AG04450 (cell line): ENCODE results near the gene TSKU. TPM values are rescaled to one million over a fixed set of nuclear protein-coding genes. Genes with fewer than 3 reads are reported as not detected.

Experiments
- CTCF ChIA-PET: fragments of 300-600, 350-600 bp; formaldehyde crosslinking; extraction: SDS; loops from one replicate; lab custom pipeline; 2022; ENCODE audit warnings: antibody characterized with exemption, inconsistent platforms; lab: Charles Lee
- POLR2A ChIA-PET: fragments of 350-600 bp; formaldehyde crosslinking; extraction: SDS; loops from one replicate; lab custom pipeline; 2021; ENCODE audit warnings: antibody characterized with exemption, inconsistent platforms; lab: Yijun Ruan, JAX
- DNase-seq: peaks from one replicate; pipeline ENCODE4 v3.0.0-alpha.2; 2011; ENCODE audit warnings: low read depth, low spot score
- H3K27ac ChIP-seq: one replicate; pipeline ENCODE4 v1.5.1; 2012; ENCODE audit warnings: low read depth, low read length, control low read depth
- H3K27me3 ChIP-seq: one replicate; pipeline ENCODE4 v1.6.0; 2012; ENCODE audit warnings: low read length; ENCODE audit not compliant: control insufficient read depth, insufficient read depth
- H3K4me3 ChIP-seq: 2 replicates; pipeline ENCODE4 v1.5.1; 2011; ENCODE audit warnings: mild to moderate bottlenecking, low read depth, low read length, control low read depth
- H3K9me3 ChIP-seq: 2 replicates; pipeline ENCODE4 v1.5.1; 2012; ENCODE audit warnings: low read length; ENCODE audit not compliant: control insufficient read depth, insufficient read depth
- polyA plus RNA-seq: library from polyadenylated mRNA; depleted of rRNA; stranded (reverse); fragments of >200 nt; gene quantifications from 2 replicates; pipeline ENCODE4 v1.2.3, GENCODE V29; 2011
- TF ChIP-seq, protein P1 (sequence below): IDR thresholded peaks from 2 replicates; pipeline ENCODE4 v1.5.1; 2011; ENCODE audit warnings: low read depth, low read length, control low read depth, inconsistent platforms

Gene TSKU
- polyA plus RNA-seq, 1 experiment = 28.8 TPM

GRCh38 chr11:76807206-76807875 is 24.2 kb downstream of the TSKU start:
- no peaks in the 10 kb centered on the region for H3K9me3 ChIP-seq
- POLR2A ChIA-PET = no interaction called here
- CTCF ChIA-PET = interaction anchor here (0.5 to 12.5 kb wide), 19 partner anchors 9 to 763 kb away, joined by 3 to 236 read pairs (median 4); no protein-coding TSS in a partner anchor

DNA sequence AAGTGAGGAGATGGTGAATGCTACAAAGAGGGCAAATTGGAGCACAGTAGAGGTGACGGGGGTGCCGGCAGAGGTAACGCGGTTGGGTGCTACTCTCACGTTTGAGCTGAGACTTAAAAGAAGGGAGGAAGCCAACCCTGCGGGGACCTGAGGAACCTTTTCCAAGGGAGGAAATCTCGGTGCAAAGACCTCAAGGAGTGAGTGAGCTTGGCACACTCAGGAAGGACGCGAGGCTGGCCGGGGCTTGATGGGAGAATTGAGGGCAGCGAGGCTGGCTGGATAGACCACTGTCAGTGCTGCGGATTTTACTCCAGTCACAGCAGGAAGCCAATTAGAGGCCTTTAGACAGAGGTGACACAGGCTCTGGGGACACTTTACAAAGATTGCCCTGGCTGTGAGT is 25.0 kb downstream of the TSKU start:
- no peak for DNase-seq
- POLR2A ChIA-PET = interaction anchor here (1.4 kb wide), 1 partner anchor 37 kb away, joined by 3 read pairs; no protein-coding TSS in a partner anchor
- no peak overlapping the region for H3K27ac ChIP-seq
- no peaks in the 10 kb centered on the region for H3K9me3 ChIP-seq
- H3K4me3 ChIP-seq = no peak overlapping the region
- H3K27me3 ChIP-seq = no peaks in the 10 kb centered on the region
- TF ChIP-seq, protein P1, sequence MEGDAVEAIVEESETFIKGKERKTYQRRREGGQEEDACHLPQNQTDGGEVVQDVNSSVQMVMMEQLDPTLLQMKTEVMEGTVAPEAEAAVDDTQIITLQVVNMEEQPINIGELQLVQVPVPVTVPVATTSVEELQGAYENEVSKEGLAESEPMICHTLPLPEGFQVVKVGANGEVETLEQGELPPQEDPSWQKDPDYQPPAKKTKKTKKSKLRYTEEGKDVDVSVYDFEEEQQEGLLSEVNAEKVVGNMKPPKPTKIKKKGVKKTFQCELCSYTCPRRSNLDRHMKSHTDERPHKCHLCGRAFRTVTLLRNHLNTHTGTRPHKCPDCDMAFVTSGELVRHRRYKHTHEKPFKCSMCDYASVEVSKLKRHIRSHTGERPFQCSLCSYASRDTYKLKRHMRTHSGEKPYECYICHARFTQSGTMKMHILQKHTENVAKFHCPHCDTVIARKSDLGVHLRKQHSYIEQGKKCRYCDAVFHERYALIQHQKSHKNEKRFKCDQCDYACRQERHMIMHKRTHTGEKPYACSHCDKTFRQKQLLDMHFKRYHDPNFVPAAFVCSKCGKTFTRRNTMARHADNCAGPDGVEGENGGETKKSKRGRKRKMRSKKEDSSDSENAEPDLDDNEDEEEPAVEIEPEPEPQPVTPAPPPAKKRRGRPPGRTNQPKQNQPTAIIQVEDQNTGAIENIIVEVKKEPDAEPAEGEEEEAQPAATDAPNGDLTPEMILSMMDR = no peak
- CTCF ChIA-PET = interaction anchor here (0.5 to 12.5 kb wide), 15 partner anchors 10 to 283 kb away, joined by 3 to 236 read pairs (median 4); no protein-coding TSS in a partner anchor

More at GRCh38 chr11:76807206-76807875, 24.2 kb downstream of the TSKU start:
- TF ChIP-seq, protein P1 = peak; percentile 81
- Histone ChIP-seq H3K27ac (no peak overlapping the region), H3K4me3 (no peak overlapping the region), H3K27me3 (no peaks in the 10 kb centered on the region)
- no peak for DNase-seq

GRCh38 chr11:76808996-76809395 is 25.8 kb downstream of the TSKU start:
- Histone ChIP-seq H3K4me3 (no peak overlapping the region), H3K9me3 (no peaks in the 10 kb centered on the region; the same call in 1 of the 2 replicates), H3K27ac (no peak overlapping the region), H3K27me3 (no peaks in the 10 kb centered on the region)
- TF ChIP-seq, protein P1 = no peak
- CTCF ChIA-PET = interaction anchor here (0.8 to 12.5 kb wide), 9 partner anchors 9 to 282 kb away, joined by 3 to 236 read pairs (median 6); no protein-coding TSS in a partner anchor
- no peak for DNase-seq
- POLR2A ChIA-PET = interaction anchor here (1.4 kb wide), 1 partner anchor 38 kb away, joined by 3 read pairs; no protein-coding TSS in a partner anchor

DNA sequence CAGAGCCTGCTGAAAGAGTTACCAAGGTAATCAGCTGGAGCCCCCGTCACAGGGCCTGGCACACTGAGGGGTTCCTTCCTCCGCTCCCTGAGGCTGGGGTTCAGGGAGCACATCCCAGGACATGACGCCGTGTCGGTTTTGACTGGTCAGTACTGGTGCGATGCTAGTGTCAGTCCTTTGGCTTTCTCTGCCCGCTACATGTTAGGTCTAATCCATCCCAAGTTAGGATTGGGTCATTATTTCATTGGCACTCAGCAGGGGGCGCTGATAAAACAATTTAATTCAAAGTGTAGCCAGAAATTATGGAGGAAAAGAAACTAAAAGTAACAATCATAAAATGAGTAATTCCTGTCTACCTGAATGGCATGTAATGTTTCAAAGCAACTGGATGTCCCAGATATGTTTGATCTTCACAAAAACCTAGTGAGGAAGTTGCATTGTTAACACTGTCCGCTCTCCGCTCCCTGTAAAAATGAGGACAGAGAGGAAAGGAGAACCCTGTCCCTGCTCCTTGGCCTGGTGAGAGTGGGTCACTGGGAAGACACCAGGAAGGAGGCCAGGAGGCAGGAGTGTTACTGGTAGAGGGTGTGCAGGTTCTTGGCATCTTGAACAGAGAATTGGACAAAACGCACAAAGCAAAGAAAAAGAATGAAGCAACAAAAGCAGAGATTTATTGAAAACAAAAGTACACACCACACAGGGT is 27.1 kb downstream of the TSKU start:
- no peaks in the 10 kb centered on the region for H3K27me3 ChIP-seq
- ChIA-PET POLR2A (no interaction called here), CTCF (interaction anchor here (0.9 to 12.5 kb wide), 8 partner anchors 8 to 110 kb away, joined by 3 to 236 read pairs (median 6); no protein-coding TSS in a partner anchor)
- TF ChIP-seq, protein P1 = peak; percentile 62
- peaks cover 9% of the 10 kb centered on the region; the same call in 1 of the 2 replicates for H3K9me3 ChIP-seq
- no peak for DNase-seq
- H3K4me3 ChIP-seq = no peak overlapping the region
- no peak overlapping the region for H3K27ac ChIP-seq
